Keratinocyte (primary cell): ENCODE measurements around the gene SYTL4.

ENCODE experiments used
- EZH2 ChIP-seq: IDR thresholded peaks from one replicate; pipeline ENCODE4 v1.6.1; 2012; ENCODE audit warnings: inconsistent platforms, mild to moderate bottlenecking, low read length, moderate library complexity
- TF ChIP-seq, protein P1 (sequence below), 3 experiments: IDR thresholded peaks in 1 of 3; conservative IDR thresholded peaks in 1 of 3; optimal IDR thresholded peaks in 1 of 3; 2 replicates in 2 of 3; 3 replicates in 1 of 3; pipeline versions ENCODE3 to v1.5.1; 2011; ENCODE audit warnings: low read length in 3 of 3, mild to moderate bottlenecking in 3 of 3, moderate library complexity in 2 of 3, control low read depth in 1 of 3, inconsistent platforms in 1 of 3; ENCODE audit not compliant: insufficient read depth in 2 of 3; ENCODE audit errors: extremely low read depth in 1 of 3

DNA sequence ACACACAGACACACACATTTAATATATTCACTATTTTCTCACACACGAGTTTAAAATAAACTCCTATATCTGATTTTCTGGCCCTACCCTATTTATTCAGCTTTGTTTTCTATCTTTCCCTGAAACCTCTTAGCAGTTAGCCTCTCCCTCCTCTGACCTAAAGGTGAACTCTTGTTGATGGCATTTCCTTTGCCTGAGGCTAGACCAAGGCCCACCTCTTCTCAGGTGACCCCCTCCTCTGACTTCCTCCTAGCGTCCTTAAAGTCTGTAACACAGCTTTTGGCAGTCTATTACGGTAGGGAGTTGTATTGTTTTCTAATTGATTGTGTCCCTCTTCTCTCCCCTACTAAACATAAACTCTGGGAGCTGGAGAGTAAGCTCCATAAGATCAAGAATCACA, 89.6 kb downstream of the SYTL4 start:
- TF ChIP-seq, protein P1, sequence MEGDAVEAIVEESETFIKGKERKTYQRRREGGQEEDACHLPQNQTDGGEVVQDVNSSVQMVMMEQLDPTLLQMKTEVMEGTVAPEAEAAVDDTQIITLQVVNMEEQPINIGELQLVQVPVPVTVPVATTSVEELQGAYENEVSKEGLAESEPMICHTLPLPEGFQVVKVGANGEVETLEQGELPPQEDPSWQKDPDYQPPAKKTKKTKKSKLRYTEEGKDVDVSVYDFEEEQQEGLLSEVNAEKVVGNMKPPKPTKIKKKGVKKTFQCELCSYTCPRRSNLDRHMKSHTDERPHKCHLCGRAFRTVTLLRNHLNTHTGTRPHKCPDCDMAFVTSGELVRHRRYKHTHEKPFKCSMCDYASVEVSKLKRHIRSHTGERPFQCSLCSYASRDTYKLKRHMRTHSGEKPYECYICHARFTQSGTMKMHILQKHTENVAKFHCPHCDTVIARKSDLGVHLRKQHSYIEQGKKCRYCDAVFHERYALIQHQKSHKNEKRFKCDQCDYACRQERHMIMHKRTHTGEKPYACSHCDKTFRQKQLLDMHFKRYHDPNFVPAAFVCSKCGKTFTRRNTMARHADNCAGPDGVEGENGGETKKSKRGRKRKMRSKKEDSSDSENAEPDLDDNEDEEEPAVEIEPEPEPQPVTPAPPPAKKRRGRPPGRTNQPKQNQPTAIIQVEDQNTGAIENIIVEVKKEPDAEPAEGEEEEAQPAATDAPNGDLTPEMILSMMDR (optimal IDR thresholded peaks at IDR 0.05 in 1 of 3, IDR thresholded peaks at IDR 0.05 in 1 of 3, conservative IDR thresholded peaks at IDR 0.05 in 1 of 3; ENCODE audit: extremely low read depth in 1 of 3, insufficient read depth in 2 of 3, low read length in 3 of 3), result no peak
- no peak for TF ChIP-seq EZH2
